Stimulated activated CD8-positive, alpha-beta memory T cell treated with anti-CD3 and anti-CD28 coated beads, Interleukin-2, amount 100 ng/mL, for 48 hours (primary cell): Measurements from ENCODE around the gene BAIAP2L2.
A peak's percentile ranks its signal among the peaks of the same experiment; 100 is the strongest.
"Not testable (repeated sequence)": the region's sequence is repeated elsewhere in the genome, so short reads cannot be mapped to it uniquely, and the experiment has no call there.

Experiments used
- DNase-seq, 2 donors: peaks; one replicate each; pipeline ENCODE4 v3.0.0-alpha.2; 2020; ENCODE audit warnings: low read depth in 2 of 2

Gene BAIAP2L2

GRCh38 chr22:38127869-38128268 is 17.4 kb upstream of the BAIAP2L2 start:
- DNase-seq: no peak

- DNase-seq: no peak
These were observed 16.6 kb upstream of the BAIAP2L2 start for GRCh38 chr22:38126928-38127668.

- DNase-seq: no peak
These were observed 15.3 kb upstream of the BAIAP2L2 start for GRCh38 chr22:38125751-38126201.

GRCh38 chr22:38125038-38125610 is 14.6 kb upstream of the BAIAP2L2 start:
- DNase-seq: no peak

GRCh38 chr22:38124236-38124974 is 13.9 kb upstream of the BAIAP2L2 start:
- no peak for DNase-seq

GRCh38 chr22:38122616-38123015 is 12.1 kb upstream of the BAIAP2L2 start:
- DNase-seq: no peak

- DNase-seq: no peak
These were observed 10.1 kb upstream of the BAIAP2L2 start for GRCh38 chr22:38120359-38121110.

- DNase-seq: not testable (repeated sequence)
These were observed 8.3 kb upstream of the BAIAP2L2 start for GRCh38 chr22:38118747-38119146.

- no peak for DNase-seq
These were observed 7.7 kb upstream of the BAIAP2L2 start for GRCh38 chr22:38118182-38118581.

- DNase-seq: not testable (repeated sequence)
These were observed 7.1 kb upstream of the BAIAP2L2 start for GRCh38 chr22:38117556-38117955.

GRCh38 chr22:38115423-38116205 is 5.1 kb upstream of the BAIAP2L2 start:
- DNase-seq: no peak

- DNase-seq: peak; percentile 73 to 75
These were observed 4.3 kb upstream of the BAIAP2L2 start for GRCh38 chr22:38114484-38115398.

- DNase-seq: no peak
These were observed 1.9 kb upstream of the BAIAP2L2 start for GRCh38 chr22:38112381-38112780.

GRCh38 chr22:38111925-38112355 is 1.5 kb upstream of the BAIAP2L2 start:
- no peak for DNase-seq

GRCh38 chr22:38110863-38111852 is 674 bp upstream of the BAIAP2L2 start:
- no peak for DNase-seq

GRCh38 chr22:38109371-38110001 is 998 bp downstream of the BAIAP2L2 start:
- no peak for DNase-seq

- DNase-seq: no peak
These were observed 1.7 kb downstream of the BAIAP2L2 start for GRCh38 chr22:38108561-38109319.
